Hepatocyte (in vitro differentiated cells): ENCODE results near the gene EEF1E1. TPM values are rescaled to one million over a fixed set of nuclear protein-coding genes. Genes with fewer than 3 reads are reported as not detected.

ENCODE experiments used
- DNase-seq: peaks from one replicate; pipeline ENCODE4 v3.0.0-alpha.2; 2016; ENCODE audit warnings: low spot score
- H2AFZ ChIP-seq: fragments of 200-600 bp; sonication (generic); 2 replicates; pipeline ENCODE4 v1.6.0; 2016; ENCODE audit warnings: antibody characterized with exemption, mild to moderate bottlenecking
- H3K27ac ChIP-seq: fragments of 200-600 bp; sonication (generic); 2 replicates; pipeline ENCODE4 v1.5.1; 2016; ENCODE audit warnings: mild to moderate bottlenecking
- H3K27me3 ChIP-seq: fragments of 200-600 bp; sonication (generic); 2 replicates; pipeline ENCODE4 v1.6.1; 2016
- H3K36me3 ChIP-seq: fragments of 200-600 bp; sonication (generic); replicated peaks from 2 replicates; pipeline ENCODE4 v1.5.1; 2016; ENCODE audit warnings: low read depth; ENCODE audit not compliant: insufficient read depth
- H3K4me1 ChIP-seq: fragments of 200-600 bp; sonication (generic); 2 replicates; pipeline ENCODE4 v1.5.1; 2016; ENCODE audit warnings: mild to moderate bottlenecking, moderate library complexity; ENCODE audit not compliant: insufficient read depth
- H3K4me2 ChIP-seq: fragments of 200-600 bp; sonication (generic); 2 replicates; pipeline ENCODE4 v1.6.0; 2016
- H3K4me3 ChIP-seq: fragments of 200-600 bp; sonication (generic); 2 replicates; pipeline ENCODE4 v1.5.1; 2016; ENCODE audit warnings: mild to moderate bottlenecking
- H3K79me2 ChIP-seq: fragments of 200-600 bp; sonication (generic); 2 replicates; pipeline ENCODE4 v1.6.0; 2017; ENCODE audit warnings: mild to moderate bottlenecking
- H3K9me2 ChIP-seq: fragments of 200-600 bp; sonication (generic); replicated peaks from 2 replicates; pipeline ENCODE4 v1.6.0; 2017; ENCODE audit warnings: mild to moderate bottlenecking; ENCODE audit not compliant: insufficient read depth
- H3K9me3 ChIP-seq: fragments of 200-600 bp; sonication (generic); 2 replicates; pipeline ENCODE4 v1.5.1; 2016; ENCODE audit warnings: low read depth, mild to moderate bottlenecking
- H4K20me1 ChIP-seq: fragments of 200-600 bp; sonication (generic); 2 replicates; pipeline ENCODE4 v1.6.0; 2016; ENCODE audit warnings: mild to moderate bottlenecking; ENCODE audit not compliant: insufficient read depth, poor library complexity, severe bottlenecking
- CTCF ChIP-seq: fragments of 200-600 bp; sonication (generic); IDR thresholded peaks from 2 replicates; pipeline ENCODE4 v1.5.1; 2016; ENCODE audit warnings: antibody characterized with exemption, mild to moderate bottlenecking; ENCODE audit not compliant: poor library complexity
- EZH2 ChIP-seq: fragments of 200-600 bp; sonication (generic); IDR thresholded peaks from 2 replicates; pipeline ENCODE4 v1.6.1; 2016; ENCODE audit warnings: antibody characterized with exemption, mild to moderate bottlenecking, borderline replicate concordance
- EZH2phosphoT487 ChIP-seq: fragments of 200-600 bp; sonication (generic); IDR thresholded peaks from one replicate; pipeline ENCODE4 v1.6.1; 2018; ENCODE audit warnings: antibody characterized with exemption, mild to moderate bottlenecking, low read depth, moderate library complexity; ENCODE audit not compliant: unreplicated experiment, severe bottlenecking
- WGBS: methylation state at CpG from one replicate; pipeline ENCODE4 v1.1.6; 2016; ENCODE audit warnings: low lambda C conversion rate; ENCODE audit errors: missing lambda C conversion rate; 5-methylcytosine and 5-hydroxymethylcytosine counted together
- polyA plus RNA-seq: library from polyadenylated mRNA; unstranded; fragments of >200 nt; fragmentation: Nextera tagmentation; extraction: Ambion mirVana; gene quantifications from 2 replicates; pipeline ENCODE4 v1.2.1, GENCODE V29; 2016
- total RNA-seq: library from RNA; depleted of rRNA; stranded (reverse); fragments of >200 nt; gene quantifications from 2 replicates; pipeline ENCODE4 v1.2.3, GENCODE V29; 2014

EEF1E1 gene
- total and polyA plus RNA-seq, 2 experiments from 2014 or later: 47.8 to 63.4 TPM

DNA sequence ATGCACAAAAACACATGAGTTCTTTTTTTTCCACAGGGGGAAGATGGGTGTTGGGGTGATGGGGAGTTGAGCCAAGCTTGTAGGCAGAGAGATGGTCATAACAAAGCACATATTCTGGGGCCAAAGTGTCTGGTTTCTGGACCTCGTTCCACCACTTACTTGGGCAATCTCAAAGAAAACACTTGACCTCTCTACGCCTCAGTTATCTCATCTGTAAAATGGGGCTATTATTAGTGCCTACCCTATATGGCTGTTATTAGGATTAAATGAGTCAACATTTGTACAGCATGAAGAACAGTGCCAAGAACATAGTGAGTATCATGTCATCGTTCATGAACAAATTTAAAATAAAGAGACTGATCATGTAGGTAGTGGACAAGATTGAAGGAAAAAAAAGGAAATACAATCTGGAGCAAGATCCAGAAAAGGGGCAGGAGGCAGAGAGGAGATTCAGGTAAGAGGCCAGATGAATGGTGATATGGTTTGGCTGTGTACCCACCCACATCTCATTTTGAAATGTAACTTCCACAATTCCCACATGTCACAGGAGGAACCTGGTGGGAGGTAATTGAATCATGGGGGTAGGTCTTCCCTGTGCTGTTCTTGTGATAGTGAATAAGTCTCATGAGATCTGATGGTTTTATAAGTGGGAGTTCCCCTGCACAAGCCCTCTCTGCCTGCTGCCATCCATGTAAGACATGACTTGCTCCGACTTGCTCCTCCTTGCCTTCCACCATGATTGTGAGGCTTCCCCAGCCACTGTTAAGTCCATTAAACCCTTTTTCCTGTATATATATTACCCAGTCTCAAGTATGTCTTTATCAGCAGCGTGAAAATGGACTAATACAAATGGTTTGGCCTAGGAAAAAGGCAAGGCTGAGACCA is 14.2 kb downstream of the EEF1E1 start:
- Histone ChIP-seq H3K36me3 (no peaks in the 10 kb centered on the region), H3K4me1 (peaks cover 8% of the 10 kb centered on the region), H3K4me2 (no peak overlapping the region), H3K4me3 (no peak overlapping the region), H3K27me3 (no peaks in the 10 kb centered on the region), H4K20me1 (no peaks in the 10 kb centered on the region), H3K9me2 (no peaks in the 10 kb centered on the region), H3K79me2 (no peaks in the 10 kb centered on the region), H3K27ac (no peak overlapping the region), H2AFZ (no peak overlapping the region), H3K9me3 (no peaks in the 10 kb centered on the region)
- TF ChIP-seq EZH2 (no peak), CTCF (no peak), EZH2phosphoT487 (no peak)
- DNase-seq: no peak
- 87% methylated on average over 5 of the region's 5 CpGs for WGBS

- no peaks in the 10 kb centered on the region for H3K27me3 ChIP-seq
- no peak for TF ChIP-seq EZH2
- TF ChIP-seq EZH2phosphoT487: no peak
- TF ChIP-seq CTCF: no peak
- no peaks in the 10 kb centered on the region for H3K79me2 ChIP-seq
- H3K27ac ChIP-seq: no peak overlapping the region
- H4K20me1 ChIP-seq: no peaks in the 10 kb centered on the region
- DNase-seq: no peak
- H3K36me3 ChIP-seq: no peaks in the 10 kb centered on the region
- H3K9me3 ChIP-seq: no peaks in the 10 kb centered on the region
- H3K9me2 ChIP-seq: no peaks in the 10 kb centered on the region
- peaks cover 14% of the 10 kb centered on the region for H3K4me1 ChIP-seq
- no peak overlapping the region for H2AFZ ChIP-seq
- no peak overlapping the region for H3K4me3 ChIP-seq
- WGBS: 94% methylated on average over 9 of the region's 9 CpGs
- no peak overlapping the region for H3K4me2 ChIP-seq
These were observed 15.5 kb downstream of the EEF1E1 start for GRCh38 chr6:8086755-8087306.

- H3K4me3 ChIP-seq: no peak overlapping the region
- 48% methylated on average over 2 of the region's 2 CpGs for WGBS
- peaks cover 2% of the 10 kb centered on the region for H3K79me2 ChIP-seq
These were observed 17.3 kb downstream of the EEF1E1 start for GRCh38 chr6:8085053-8085511.

More at GRCh38 chr6:8085053-8085511, 17.3 kb downstream of the EEF1E1 start:
- H3K27ac ChIP-seq: peak overlapping the region; percentile 45
- H3K4me2 ChIP-seq: no peak overlapping the region
- no peak overlapping the region for H2AFZ ChIP-seq
- H3K27me3 ChIP-seq: no peaks in the 10 kb centered on the region
- H3K9me3 ChIP-seq: no peaks in the 10 kb centered on the region
- H3K4me1 ChIP-seq: peaks cover 15% of the 10 kb centered on the region
- H3K36me3 ChIP-seq: no peaks in the 10 kb centered on the region
- H3K9me2 ChIP-seq: no peaks in the 10 kb centered on the region
- no peak for TF ChIP-seq EZH2
- TF ChIP-seq EZH2phosphoT487: no peak
- no peak for TF ChIP-seq CTCF
- no peaks in the 10 kb centered on the region for H4K20me1 ChIP-seq
- DNase-seq: peak; percentile 54
